PFSK-1 (cell line): ENCODE measurements around the gene TMC1.

Experiments
- FOXP2 ChIP-seq: optimal IDR thresholded peaks from 2 replicates; pipeline ENCODE3; 2011; ENCODE audit warnings: borderline replicate concordance, control low read depth, inconsistent platforms; ENCODE audit not compliant: insufficient read depth; ENCODE audit errors: extremely low read length, extremely low read depth
- POLR2AphosphoS5 ChIP-seq: IDR thresholded peaks from 2 replicates; pipeline ENCODE4 v1.6.1; 2012; ENCODE audit warnings: low read depth, mild to moderate bottlenecking, control low read depth, low read length, moderate library complexity
- SIN3A ChIP-seq: IDR thresholded peaks from 2 replicates; pipeline ENCODE4 v1.6.1; 2012; ENCODE audit warnings: mild to moderate bottlenecking, low read length, moderate library complexity, borderline replicate concordance; ENCODE audit not compliant: insufficient read depth
- TF ChIP-seq, protein P1 (sequence below), 2 experiments: IDR thresholded peaks; 2 replicates each; pipeline versions ENCODE4 v1.6.1 to v1.8.0; 2011 to 2012; ENCODE audit warnings: low read depth in 2 of 2, low read length in 2 of 2, control low read depth in 1 of 2, inconsistent platforms in 1 of 2, mild to moderate bottlenecking in 1 of 2, moderate library complexity in 1 of 2; ENCODE audit not compliant: insufficient read depth in 1 of 2

DNA sequence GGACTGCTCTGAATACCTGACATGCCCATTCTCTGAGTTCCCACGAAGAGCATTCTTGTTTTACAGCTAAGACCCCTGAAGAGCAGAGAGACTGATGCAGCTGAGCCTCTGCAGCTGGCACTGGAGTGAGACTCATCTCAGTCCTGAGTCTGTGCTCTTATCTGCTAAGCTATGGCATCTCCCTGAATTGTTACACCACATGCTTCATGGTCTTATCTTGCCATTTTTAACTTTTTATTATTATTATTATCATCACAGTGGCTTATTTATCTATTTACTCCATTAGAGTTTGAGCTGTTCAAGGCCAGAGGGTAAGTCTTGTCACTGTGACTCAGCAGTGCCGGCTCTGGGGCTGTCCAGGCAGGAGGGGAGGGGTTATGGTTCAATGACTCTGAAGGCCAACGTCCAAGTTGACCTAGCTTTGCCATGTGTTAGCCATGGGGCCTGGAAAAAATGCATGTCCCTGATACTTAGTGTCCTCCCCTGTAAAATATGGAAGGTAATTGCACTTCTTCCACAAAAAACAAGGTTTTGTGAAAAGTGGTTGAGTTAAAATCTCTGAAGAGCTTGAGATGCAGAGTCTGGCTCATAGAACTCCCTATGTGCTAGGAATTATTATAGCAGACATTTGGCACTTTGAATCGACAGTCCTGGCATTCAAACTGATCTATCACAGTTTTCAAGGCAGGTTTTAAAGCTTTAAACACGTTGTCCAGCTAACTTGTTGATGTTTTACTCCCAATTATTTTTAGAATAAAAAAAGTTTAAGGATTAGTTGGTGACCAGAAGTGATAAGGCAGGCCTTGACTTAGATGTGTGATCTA is 336.9 kb downstream of the TMC1 start:
- TF ChIP-seq POLR2AphosphoS5 (no peak), SIN3A (no peak), FOXP2 (no peak)
- TF ChIP-seq, protein P1, sequence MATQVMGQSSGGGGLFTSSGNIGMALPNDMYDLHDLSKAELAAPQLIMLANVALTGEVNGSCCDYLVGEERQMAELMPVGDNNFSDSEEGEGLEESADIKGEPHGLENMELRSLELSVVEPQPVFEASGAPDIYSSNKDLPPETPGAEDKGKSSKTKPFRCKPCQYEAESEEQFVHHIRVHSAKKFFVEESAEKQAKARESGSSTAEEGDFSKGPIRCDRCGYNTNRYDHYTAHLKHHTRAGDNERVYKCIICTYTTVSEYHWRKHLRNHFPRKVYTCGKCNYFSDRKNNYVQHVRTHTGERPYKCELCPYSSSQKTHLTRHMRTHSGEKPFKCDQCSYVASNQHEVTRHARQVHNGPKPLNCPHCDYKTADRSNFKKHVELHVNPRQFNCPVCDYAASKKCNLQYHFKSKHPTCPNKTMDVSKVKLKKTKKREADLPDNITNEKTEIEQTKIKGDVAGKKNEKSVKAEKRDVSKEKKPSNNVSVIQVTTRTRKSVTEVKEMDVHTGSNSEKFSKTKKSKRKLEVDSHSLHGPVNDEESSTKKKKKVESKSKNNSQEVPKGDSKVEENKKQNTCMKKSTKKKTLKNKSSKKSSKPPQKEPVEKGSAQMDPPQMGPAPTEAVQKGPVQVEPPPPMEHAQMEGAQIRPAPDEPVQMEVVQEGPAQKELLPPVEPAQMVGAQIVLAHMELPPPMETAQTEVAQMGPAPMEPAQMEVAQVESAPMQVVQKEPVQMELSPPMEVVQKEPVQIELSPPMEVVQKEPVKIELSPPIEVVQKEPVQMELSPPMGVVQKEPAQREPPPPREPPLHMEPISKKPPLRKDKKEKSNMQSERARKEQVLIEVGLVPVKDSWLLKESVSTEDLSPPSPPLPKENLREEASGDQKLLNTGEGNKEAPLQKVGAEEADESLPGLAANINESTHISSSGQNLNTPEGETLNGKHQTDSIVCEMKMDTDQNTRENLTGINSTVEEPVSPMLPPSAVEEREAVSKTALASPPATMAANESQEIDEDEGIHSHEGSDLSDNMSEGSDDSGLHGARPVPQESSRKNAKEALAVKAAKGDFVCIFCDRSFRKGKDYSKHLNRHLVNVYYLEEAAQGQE (IDR thresholded peaks at IDR 0.05; ENCODE audit: insufficient read depth in 1 of 2, low read depth in 2 of 2, low read length in 2 of 2): no peak
